ENCODE results near the gene MYPN.

DNA sequence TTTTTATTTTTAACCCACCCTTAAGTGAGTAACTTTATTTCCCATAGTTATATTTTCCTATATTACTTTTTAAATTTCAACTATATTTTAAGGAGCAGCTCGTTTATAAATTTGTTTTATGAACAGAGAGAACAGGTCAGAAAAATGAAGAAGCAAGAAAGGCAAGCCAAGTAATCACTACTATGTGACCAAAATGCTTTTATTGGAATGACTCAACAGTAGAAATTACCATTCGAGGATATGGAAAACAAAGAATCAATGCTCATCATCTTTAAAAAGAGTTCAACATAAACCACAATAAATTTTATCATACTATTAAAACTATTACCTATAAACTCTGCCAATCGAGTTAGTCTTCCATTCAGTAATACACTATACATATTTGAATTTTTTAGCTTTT lies 41.8 kb upstream of the MYPN start:
- TF ChIP-seq, protein P1, sequence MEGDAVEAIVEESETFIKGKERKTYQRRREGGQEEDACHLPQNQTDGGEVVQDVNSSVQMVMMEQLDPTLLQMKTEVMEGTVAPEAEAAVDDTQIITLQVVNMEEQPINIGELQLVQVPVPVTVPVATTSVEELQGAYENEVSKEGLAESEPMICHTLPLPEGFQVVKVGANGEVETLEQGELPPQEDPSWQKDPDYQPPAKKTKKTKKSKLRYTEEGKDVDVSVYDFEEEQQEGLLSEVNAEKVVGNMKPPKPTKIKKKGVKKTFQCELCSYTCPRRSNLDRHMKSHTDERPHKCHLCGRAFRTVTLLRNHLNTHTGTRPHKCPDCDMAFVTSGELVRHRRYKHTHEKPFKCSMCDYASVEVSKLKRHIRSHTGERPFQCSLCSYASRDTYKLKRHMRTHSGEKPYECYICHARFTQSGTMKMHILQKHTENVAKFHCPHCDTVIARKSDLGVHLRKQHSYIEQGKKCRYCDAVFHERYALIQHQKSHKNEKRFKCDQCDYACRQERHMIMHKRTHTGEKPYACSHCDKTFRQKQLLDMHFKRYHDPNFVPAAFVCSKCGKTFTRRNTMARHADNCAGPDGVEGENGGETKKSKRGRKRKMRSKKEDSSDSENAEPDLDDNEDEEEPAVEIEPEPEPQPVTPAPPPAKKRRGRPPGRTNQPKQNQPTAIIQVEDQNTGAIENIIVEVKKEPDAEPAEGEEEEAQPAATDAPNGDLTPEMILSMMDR (IDR thresholded peaks at IDR 0.05; ENCODE audit: low read length), result no peak
- no peak for TF ChIP-seq EZH2 (IDR thresholded peaks at IDR 0.05; ENCODE audit: borderline replicate concordance, low read length)

All from OCI-LY1 (cell line).